DND-41 (cell line): Measurements from ENCODE around the gene SCUBE1.

ENCODE experiments used
- CTCF ChIP-seq: IDR thresholded peaks from 2 replicates; pipeline ENCODE4 v1.5.1; 2012; ENCODE audit warnings: borderline replicate concordance, low read length, moderate library complexity, mild to moderate bottlenecking; ENCODE audit not compliant: poor library complexity, severe bottlenecking; ENCODE audit errors: extremely low read depth
- EZH2 ChIP-seq: IDR thresholded peaks from 3 replicates; pipeline ENCODE4 v1.6.1; 2012; ENCODE audit warnings: borderline replicate concordance, low read depth, mild to moderate bottlenecking, moderate library complexity, low read length, inconsistent platforms; ENCODE audit not compliant: severe bottlenecking

GRCh38 chr22:43267332-43267980 lies 75.7 kb downstream of the SCUBE1 start:
- TF ChIP-seq CTCF (no peak), EZH2 (no peak)
